Stimulated activated CD8-positive, alpha-beta memory T cell treated with anti-CD3 and anti-CD28 coated beads, Interleukin-12 subunit alpha, Interleukin-12 subunit beta, amount 100 ng/mL, for 4 hours (primary cell): ENCODE results near the gene ECD.

Experiments used
- DNase-seq: peaks from one replicate; pipeline ENCODE4 v3.0.0-alpha.2; 2020; ENCODE audit warnings: low read depth

ECD gene

GRCh38 chr10:73167783-73168464, at the start of gene ECD, which contains the start of gene FAM149B1:
ECD (minus strand) TSS chr10:73168008; CDS start chr10:73163937, 4,071 bp downstream.
FAM149B1 (plus strand) TSS chr10:73168119; CDS start chr10:73168340, 221 bp downstream.
- peak; percentile 91 for DNase-seq

DNA sequence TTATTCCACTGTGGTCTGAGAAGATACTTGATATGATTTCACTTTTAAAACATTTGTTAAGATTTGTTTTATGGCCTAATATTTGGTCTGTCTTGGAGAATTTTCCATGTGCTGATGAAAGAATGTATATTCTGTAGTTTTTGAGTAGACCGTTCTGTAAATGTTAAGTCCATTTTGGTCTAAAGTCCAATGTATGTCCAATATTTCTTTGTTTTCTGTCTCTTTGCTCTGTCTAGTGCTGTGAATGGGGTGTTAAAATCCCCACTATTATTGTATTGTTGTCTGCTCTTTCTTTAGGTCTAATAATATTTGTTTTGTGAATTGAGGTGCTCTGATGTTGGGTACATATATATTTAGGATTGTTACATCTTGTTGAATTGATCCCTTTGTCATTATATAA, 47.9 kb upstream of the ECD start:
- DNase-seq = no peak

GRCh38 chr10:73211106-73211811, 43.5 kb upstream of the ECD start:
- DNase-seq = no peak

DNA sequence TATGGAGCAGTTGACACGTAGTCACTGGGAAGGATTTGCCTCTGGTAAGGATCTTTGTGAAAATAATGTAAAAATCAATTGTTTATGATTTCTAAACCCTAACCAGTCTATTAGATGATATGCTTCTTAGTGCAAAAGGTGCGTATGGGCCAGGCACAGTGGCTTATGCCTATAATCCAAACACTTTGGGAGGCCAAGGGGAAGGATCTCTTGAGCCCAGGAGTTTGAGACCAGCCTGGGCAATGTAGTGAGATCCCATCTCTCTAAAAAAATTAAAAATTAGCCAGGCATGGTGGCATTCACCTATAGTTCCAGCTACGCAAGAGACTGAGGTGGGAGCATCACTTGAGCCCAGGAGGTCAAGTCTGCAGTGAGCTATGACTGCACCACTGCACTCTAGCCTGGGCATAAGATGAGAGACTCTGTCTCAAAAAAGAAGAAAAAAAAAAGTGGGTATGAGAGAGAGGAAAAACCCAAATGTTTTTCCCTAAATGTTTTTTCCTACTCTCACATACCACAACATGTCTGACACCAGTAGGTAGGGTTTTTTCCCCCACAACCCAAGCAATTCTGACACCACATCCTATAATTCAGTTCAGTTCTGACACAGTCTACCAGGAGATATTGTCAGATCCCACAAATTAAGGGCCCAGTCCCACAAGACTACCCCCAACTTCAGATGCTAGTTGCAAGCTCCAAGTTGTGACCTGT, 42.7 kb upstream of the ECD start:
- DNase-seq = no peak

DNA sequence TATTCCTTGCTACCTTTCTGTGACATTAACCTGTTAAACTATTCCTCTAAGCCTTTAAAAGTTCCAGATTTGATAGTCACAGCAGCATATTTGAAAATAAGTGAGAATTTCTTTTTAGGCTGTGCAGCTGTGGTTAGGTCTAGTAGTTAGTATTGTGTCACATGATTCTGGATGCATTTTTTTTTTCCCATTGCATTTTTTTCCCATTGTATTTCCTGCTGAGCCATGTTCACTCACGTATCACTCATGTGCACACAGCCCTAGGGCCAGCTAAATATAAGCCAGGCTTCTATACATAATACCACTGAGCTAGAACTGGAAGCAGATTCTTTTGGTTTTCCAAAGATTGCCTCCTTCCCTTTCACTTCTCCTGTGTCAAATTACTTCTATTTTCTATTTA, 41.9 kb upstream of the ECD start:
- DNase-seq = no peak

- no peak for DNase-seq
Observed at GRCh38 chr10:73207883-73208282, 40.1 kb upstream of the ECD start.

- DNase-seq = no peak
Observed at GRCh38 chr10:73206385-73206784, 38.6 kb upstream of the ECD start.

GRCh38 chr10:73205890-73206289, 38.1 kb upstream of the ECD start:
- DNase-seq = no peak

GRCh38 chr10:73205081-73205480, 37.3 kb upstream of the ECD start:
- no peak for DNase-seq

- no peak for DNase-seq
Observed at GRCh38 chr10:73190188-73190587, 22.4 kb upstream of the ECD start.

- no peak for DNase-seq
Observed at GRCh38 chr10:73186266-73186665, 18.5 kb upstream of the ECD start.

GRCh38 chr10:73183667-73184281, 16.0 kb upstream of the ECD start:
- no peak for DNase-seq

DNA sequence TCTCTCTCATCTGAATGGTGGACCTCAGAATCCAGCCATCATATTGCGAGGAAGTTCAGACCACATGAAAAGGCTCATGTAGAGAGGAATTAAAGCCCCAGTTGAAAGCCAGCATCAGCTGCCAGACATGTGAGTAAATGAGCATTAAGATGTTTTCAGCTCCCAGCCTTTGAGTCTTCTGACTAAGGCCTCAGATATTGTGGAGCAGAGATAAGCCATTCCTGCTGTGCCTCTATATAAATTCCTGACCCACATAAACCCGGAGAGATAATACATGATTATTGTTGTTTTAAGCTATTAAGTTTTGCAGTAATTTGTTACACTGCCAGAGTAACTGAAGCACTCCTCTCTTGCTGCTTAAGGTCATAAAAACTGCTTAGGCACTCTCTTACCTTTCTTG, 14.8 kb upstream of the ECD start:
- no peak for DNase-seq

DNA sequence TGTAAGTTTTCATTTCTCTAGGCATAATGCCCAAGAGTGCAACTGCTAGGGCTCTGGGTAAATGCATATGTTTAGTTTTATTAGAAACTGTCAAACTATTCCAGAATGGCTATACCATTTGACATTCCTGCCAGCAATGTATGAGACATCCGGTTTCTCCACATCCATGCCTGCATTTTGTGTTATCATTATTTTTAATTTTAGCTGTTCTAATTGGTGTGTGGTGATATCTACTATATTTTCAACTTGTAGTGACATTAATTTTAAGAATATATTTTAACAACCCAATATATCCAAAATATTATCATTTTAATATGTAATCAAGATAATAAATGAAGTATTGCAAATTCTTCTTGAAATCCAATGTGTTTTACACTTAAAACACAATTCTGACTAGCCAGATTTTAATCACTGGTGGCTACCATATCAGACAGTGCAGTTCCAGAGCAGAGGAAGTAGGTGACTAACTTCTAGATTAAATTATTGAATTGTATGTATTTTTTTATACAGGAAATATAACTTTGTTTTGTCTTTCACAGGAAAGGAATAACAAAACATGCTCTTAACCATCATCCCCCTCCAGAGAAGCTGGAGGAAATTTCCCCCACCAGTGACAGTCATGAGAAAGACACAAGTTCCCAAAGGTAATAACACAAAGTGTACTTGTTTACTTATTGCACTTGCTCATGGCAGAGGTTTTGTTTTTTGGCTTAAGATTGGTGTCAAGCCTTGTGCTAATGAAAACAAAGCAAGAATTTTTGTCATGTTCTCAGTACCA, 6.5 kb upstream of the ECD start:
- no peak for DNase-seq

DNA sequence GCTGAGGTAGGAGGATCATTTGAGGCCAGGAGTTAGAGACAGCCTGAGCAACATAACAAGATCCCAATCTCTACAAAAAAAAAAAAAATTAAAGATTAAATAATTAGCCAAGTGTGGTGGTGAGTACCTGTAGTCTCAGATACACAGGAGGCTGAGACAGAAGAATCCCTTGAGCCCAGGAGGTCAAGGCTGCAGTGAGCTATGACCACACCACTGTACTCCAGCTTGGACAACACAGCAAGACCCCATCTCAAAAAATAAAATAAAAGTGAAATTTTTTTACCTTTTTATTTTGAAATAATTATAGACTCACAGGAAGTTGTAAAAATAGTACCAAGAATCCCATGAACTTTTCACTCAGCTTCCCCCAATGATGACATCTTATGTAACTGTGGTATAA, 5.1 kb upstream of the ECD start:
- no peak for DNase-seq

- no peak for DNase-seq
Observed at GRCh38 chr10:73169320-73169719, 1.5 kb upstream of the ECD start.

DNA sequence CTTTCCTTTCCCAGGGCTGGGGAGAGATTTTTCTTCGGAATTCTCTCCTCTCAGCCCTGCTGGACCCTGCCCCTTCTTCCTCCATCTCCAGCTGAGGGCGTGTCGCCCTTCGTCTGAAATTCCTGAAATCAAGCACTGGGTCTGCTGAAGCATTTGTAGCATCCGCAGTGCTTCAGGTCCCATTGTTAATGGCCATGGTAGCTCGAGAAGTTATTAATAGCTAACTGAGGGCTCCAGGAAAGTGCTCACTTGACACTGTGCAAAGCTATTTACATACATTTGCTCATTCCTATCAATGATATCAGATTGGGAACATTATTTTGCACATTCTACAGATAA, 626 bp upstream of the ECD start:
- DNase-seq = no peak

DNA sequence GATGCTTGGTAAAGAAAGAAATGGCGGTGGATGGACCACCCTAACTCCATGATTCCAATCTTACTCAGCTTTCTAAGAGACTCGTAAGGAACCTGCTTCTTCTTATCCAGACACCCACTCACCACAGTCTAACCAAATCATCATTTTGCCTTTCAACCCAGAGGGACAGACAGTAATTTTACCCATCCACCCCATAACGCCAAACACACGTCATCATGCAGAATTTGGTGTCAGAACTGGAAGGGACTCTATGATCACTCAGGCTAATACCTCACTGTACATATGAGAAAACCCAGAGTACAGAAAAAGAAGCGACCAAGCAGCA, 388 bp downstream of the ECD start:
- DNase-seq = no peak

DNA sequence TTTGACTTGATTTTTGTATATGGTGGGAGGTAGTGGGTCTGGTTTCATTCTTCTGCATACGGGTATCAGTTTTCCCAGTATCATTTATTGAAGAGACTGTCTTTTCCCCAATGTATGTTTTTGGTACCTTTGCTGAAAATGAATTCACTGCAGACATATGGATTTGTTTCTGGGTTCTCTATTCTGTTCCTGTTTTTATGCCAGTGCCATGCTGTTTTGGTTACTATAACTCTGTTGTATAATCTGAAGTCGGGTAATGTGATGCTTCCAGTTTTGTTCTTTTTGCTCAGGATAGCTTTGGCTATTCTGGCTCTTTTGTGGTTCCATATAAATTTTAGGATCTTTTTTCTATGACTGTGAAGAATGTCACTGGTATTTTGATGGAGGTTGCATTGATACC, 836 bp downstream of the ECD start:
- no peak for DNase-seq

GRCh38 chr10:73163096-73163495, 4.7 kb downstream of the ECD start:
- DNase-seq = no peak

DNA sequence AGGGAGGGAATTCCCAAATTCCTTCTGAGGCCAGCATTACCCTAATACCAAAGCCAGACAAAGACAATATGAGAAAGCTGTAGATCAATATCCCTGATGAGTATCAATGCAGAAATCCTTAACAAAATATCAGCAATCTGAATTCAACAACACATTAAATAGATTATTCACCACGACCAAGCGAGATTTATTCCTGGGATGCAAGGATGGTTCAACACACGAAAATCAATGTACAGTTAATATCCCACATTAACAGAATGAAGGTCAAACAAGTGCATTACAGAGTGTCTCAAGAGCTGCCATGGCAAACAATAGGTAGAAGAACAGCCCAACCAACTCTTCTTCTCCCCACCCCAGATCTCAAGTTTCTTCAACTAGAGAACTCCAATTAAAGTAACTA, 6.1 kb downstream of the ECD start:
- DNase-seq = no peak

- DNase-seq = no peak
Observed at GRCh38 chr10:73161079-73161478, 6.7 kb downstream of the ECD start.
